HL-60 (cell line): ENCODE data around the gene HTRA1.

ENCODE experiments used
- DNase-seq, 2 experiments: peaks; one replicate each; pipeline ENCODE4 v3.0.0-alpha.2; 2010 to 2020; ENCODE audit warnings: low read depth in 1 of 2, low spot score in 1 of 2
- H3K27ac ChIP-seq: fragments of 250-450 bp; sonication (Bioruptor Pico); replicated peaks from 2 replicates; pipeline ENCODE4 v1.5.1; 2020; ENCODE audit warnings: mild to moderate bottlenecking, moderate library complexity
- H3K27me3 ChIP-seq: fragments of 250-450 bp; sonication (Bioruptor Pico); 2 replicates; pipeline ENCODE4 v1.5.1; 2021; ENCODE audit warnings: mild to moderate bottlenecking, moderate library complexity; ENCODE audit not compliant: insufficient read depth, poor library complexity, severe bottlenecking
- H3K4me3 ChIP-seq: replicated peaks from 2 replicates; pipeline ENCODE4 v1.5.1; 2011; ENCODE audit warnings: mild to moderate bottlenecking, control low read depth, low read length; ENCODE audit not compliant: insufficient read depth
- GABPA ChIP-seq: IDR thresholded peaks from 2 replicates; pipeline ENCODE4 v1.6.1; 2012; ENCODE audit warnings: low read depth
- POLR2AphosphoS5 ChIP-seq: IDR thresholded peaks from 2 replicates; pipeline ENCODE4 v1.6.1; 2012; ENCODE audit warnings: low read depth
- REST ChIP-seq: IDR thresholded peaks from 2 replicates; pipeline ENCODE4 v1.6.1; 2012; ENCODE audit warnings: low read depth; ENCODE audit not compliant: insufficient replicate concordance
- SPI1 ChIP-seq: IDR thresholded peaks from 2 replicates; pipeline ENCODE4 v1.6.1; 2012; ENCODE audit warnings: low read depth, mild to moderate bottlenecking, borderline replicate concordance
- TF ChIP-seq, protein P1 (sequence below): IDR thresholded peaks from one replicate; pipeline ENCODE4 v1.5.1; 2011; ENCODE audit warnings: low read length, control low read depth, inconsistent platforms; ENCODE audit not compliant: insufficient read depth

The HTRA1 gene

DNA sequence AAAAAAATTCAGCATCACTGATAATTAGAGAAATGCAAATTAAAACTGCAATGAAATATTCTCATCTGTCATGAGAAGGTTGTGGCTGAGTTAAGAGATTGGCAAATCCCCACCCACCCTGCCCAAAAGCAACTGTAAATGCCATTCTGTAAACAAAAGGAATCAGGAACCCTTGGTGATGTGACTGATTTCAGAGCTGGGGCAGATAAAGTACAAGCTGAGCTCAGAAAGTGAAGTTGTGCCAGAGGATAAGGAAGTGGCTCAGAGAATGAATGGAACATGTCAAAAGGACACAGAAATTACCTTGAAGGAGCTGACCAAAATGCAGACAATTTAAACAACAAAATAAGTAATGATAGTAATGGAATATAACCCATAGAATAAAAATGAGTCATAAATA is 39.6 kb upstream of the HTRA1 start:
- H3K27me3 ChIP-seq = no peaks in the 10 kb centered on the region
- TF ChIP-seq GABPA = no peak
- TF ChIP-seq POLR2AphosphoS5 = no peak
- TF ChIP-seq SPI1 = 0 out of 2 replicates have a peak, but pooled peaks have one; percentile 15
- no peak overlapping the region for H3K27ac ChIP-seq
- no peak overlapping the region for H3K4me3 ChIP-seq
- no peak for DNase-seq

DNA sequence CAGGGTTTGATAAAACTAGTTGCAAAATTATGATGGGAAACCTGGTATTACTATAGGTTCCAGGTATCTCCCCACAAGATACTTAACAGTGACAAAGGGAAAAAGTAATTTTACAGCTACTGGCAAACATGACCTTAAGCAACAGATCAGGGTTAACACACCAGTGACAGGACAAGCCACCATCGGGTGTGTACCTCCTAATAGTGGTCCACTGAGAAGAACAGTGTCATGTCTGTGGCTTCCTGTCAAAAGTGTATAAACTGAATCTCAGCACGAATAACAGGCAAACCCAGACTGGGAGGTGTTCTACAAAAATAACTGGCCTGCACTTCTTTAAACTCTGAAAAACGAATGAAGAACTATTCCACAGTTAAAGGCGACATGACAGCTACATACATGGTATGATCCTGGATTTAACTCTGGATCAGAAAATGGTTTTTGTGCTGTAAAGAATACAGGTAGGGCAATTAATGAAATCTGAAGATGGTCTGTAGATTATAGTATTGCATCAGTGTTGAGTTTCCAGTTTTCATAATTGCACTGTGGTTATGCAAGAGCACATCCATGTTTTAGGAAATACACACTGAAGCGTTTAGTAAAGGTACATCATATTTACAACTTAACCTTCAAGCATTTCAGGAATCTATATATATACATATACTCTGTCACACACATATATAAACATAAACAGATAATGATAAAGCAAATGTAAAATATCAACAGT is 38.9 kb upstream of the HTRA1 start:
- DNase-seq = no peak
- Histone ChIP-seq H3K4me3 (no peak overlapping the region), H3K27me3 (no peaks in the 10 kb centered on the region), H3K27ac (no peak overlapping the region)
- TF ChIP-seq POLR2AphosphoS5 (no peak), REST (no peak), GABPA (no peak), SPI1 (no peak)
- TF ChIP-seq, protein P1, sequence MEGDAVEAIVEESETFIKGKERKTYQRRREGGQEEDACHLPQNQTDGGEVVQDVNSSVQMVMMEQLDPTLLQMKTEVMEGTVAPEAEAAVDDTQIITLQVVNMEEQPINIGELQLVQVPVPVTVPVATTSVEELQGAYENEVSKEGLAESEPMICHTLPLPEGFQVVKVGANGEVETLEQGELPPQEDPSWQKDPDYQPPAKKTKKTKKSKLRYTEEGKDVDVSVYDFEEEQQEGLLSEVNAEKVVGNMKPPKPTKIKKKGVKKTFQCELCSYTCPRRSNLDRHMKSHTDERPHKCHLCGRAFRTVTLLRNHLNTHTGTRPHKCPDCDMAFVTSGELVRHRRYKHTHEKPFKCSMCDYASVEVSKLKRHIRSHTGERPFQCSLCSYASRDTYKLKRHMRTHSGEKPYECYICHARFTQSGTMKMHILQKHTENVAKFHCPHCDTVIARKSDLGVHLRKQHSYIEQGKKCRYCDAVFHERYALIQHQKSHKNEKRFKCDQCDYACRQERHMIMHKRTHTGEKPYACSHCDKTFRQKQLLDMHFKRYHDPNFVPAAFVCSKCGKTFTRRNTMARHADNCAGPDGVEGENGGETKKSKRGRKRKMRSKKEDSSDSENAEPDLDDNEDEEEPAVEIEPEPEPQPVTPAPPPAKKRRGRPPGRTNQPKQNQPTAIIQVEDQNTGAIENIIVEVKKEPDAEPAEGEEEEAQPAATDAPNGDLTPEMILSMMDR = no peak

GRCh38 chr10:122424059-122424458 is 37.3 kb upstream of the HTRA1 start:
- H3K27ac ChIP-seq = no peak overlapping the region
- H3K4me3 ChIP-seq = no peak overlapping the region
- H3K27me3 ChIP-seq = no peaks in the 10 kb centered on the region
- no peak for TF ChIP-seq GABPA
- TF ChIP-seq, protein P1 = no peak
- TF ChIP-seq REST = no peak
- TF ChIP-seq SPI1 = no peak
- no peak for TF ChIP-seq POLR2AphosphoS5
- DNase-seq = no peak

GRCh38 chr10:122426829-122427228 is 34.5 kb upstream of the HTRA1 start:
- Histone ChIP-seq H3K27me3 (no peaks in the 10 kb centered on the region), H3K27ac (no peak overlapping the region), H3K4me3 (no peak overlapping the region)
- no peak for DNase-seq
- TF ChIP-seq REST (no peak), GABPA (no peak), SPI1 (no peak), POLR2AphosphoS5 (no peak)
- TF ChIP-seq, protein P1 = no peak
